Omental fat pad (tissue), 4 donors: ENCODE data around the gene FRMPD2. TPM values are rescaled to one million over a fixed set of nuclear protein-coding genes. Genes with fewer than 3 reads are reported as not detected.
"Not testable (repeated sequence)": the region's sequence is repeated elsewhere in the genome, so short reads cannot be mapped to it uniquely, and the experiment has no call there.

ENCODE experiments used
- ATAC-seq: fragments of 150-250 bp; one replicate; pipeline ENCODE4 v1.9.1; 2016; ENCODE audit warnings: mild to moderate bottlenecking, moderate library complexity; ENCODE audit not compliant: low FRiP score
- DNase-seq: peaks from one replicate; pipeline ENCODE4 v3.0.0-alpha.2; 2019; ENCODE audit warnings: low spot score
- CTCF ChIP-seq, 3 donors: fragments of 450-650 bp; IDR thresholded peaks; one replicate each; pipeline ENCODE4 v1.5.1; 2016 to 2017; ENCODE audit warnings: antibody characterized with exemption in 3 of 3, mild to moderate bottlenecking in 3 of 3, moderate library complexity in 2 of 3
- total RNA-seq, 4 donors: library from RNA; depleted of rRNA; stranded (reverse); fragments of >200 nt; gene quantifications; one replicate each; pipeline ENCODE4 v1.1.0, GENCODE V29; 2016

The FRMPD2 gene
- total RNA-seq, 4 donors from 2014 or later: not detected

GRCh38 chr10:48184224-48184623, 90.3 kb downstream of the FRMPD2 start:
- TF ChIP-seq CTCF (IDR thresholded peaks at IDR 0.05): no peak
- no peak for ATAC-seq
- no peak for DNase-seq

- DNase-seq, ATAC-seq: not testable (repeated sequence)
Measured at GRCh38 chr10:48172715-48173114, 101.8 kb downstream of the FRMPD2 start.

GRCh38 chr10:48160670-48161069, 113.8 kb downstream of the FRMPD2 start:
- ATAC-seq, DNase-seq: not testable (repeated sequence)

- DNase-seq: not testable (repeated sequence)
Measured at GRCh38 chr10:48160163-48160562, 114.3 kb downstream of the FRMPD2 start.

GRCh38 chr10:48154211-48155140, 120.0 kb downstream of the FRMPD2 start:
- DNase-seq: not testable (repeated sequence)

More at GRCh38 chr10:48160163-48160562, 114.3 kb downstream of the FRMPD2 start:
- not testable (repeated sequence) for ATAC-seq

GRCh38 chr10:48147643-48148042, 126.9 kb downstream of the FRMPD2 start:
- not testable (repeated sequence) for DNase-seq, ATAC-seq

More at GRCh38 chr10:48154211-48155140, 120.0 kb downstream of the FRMPD2 start:
- ATAC-seq: not testable (repeated sequence)

- DNase-seq: not testable (repeated sequence)
- ATAC-seq: peak; percentile 49
Measured at GRCh38 chr10:48143721-48144642, 130.5 kb downstream of the FRMPD2 start.

GRCh38 chr10:48140949-48141348, 133.5 kb downstream of the FRMPD2 start:
- not testable (repeated sequence) for ATAC-seq

GRCh38 chr10:48139953-48140850, 134.3 kb downstream of the FRMPD2 start:
- ATAC-seq: peak; percentile 15
- not testable (repeated sequence) for DNase-seq

More at GRCh38 chr10:48140949-48141348, 133.5 kb downstream of the FRMPD2 start:
- not testable (repeated sequence) for DNase-seq

GRCh38 chr10:48128954-48129353, 145.5 kb downstream of the FRMPD2 start:
- ATAC-seq, DNase-seq: not testable (repeated sequence)

- not testable (repeated sequence) for ATAC-seq, DNase-seq
Measured at GRCh38 chr10:48126251-48126650, 148.2 kb downstream of the FRMPD2 start.

- DNase-seq: not testable (repeated sequence)
- ATAC-seq: peak; percentile 54
Measured at GRCh38 chr10:48125631-48126030, 148.9 kb downstream of the FRMPD2 start.

GRCh38 chr10:48122618-48123017, 151.9 kb downstream of the FRMPD2 start:
- DNase-seq, ATAC-seq: not testable (repeated sequence)

- not testable (repeated sequence) for ATAC-seq, DNase-seq
Measured at GRCh38 chr10:48110277-48110676, 164.2 kb downstream of the FRMPD2 start.
